Measurements from ENCODE around the gene RPS8.

- no peak for TF ChIP-seq POLR2A (IDR thresholded peaks at IDR 0.05)
- TF ChIP-seq, protein P1, sequence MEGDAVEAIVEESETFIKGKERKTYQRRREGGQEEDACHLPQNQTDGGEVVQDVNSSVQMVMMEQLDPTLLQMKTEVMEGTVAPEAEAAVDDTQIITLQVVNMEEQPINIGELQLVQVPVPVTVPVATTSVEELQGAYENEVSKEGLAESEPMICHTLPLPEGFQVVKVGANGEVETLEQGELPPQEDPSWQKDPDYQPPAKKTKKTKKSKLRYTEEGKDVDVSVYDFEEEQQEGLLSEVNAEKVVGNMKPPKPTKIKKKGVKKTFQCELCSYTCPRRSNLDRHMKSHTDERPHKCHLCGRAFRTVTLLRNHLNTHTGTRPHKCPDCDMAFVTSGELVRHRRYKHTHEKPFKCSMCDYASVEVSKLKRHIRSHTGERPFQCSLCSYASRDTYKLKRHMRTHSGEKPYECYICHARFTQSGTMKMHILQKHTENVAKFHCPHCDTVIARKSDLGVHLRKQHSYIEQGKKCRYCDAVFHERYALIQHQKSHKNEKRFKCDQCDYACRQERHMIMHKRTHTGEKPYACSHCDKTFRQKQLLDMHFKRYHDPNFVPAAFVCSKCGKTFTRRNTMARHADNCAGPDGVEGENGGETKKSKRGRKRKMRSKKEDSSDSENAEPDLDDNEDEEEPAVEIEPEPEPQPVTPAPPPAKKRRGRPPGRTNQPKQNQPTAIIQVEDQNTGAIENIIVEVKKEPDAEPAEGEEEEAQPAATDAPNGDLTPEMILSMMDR (IDR thresholded peaks at IDR 0.05), result no peak
- no peak for TF ChIP-seq POLR2AphosphoS5 (IDR thresholded peaks at IDR 0.05)
- TF ChIP-seq EP300 (IDR thresholded peaks at IDR 0.05; ENCODE audit: low read depth), result no peak
Measured at GRCh38 chr1:44733365-44733764, 42.0 kb upstream of the RPS8 start.
